PC-9 (cell line): ENCODE measurements around the gene MICAL3.

ENCODE experiments used
- EZH2 ChIP-seq: fragments of 200-600 bp; sonication (generic); IDR thresholded peaks from 2 replicates; pipeline ENCODE4 v1.8.0; 2017; ENCODE audit warnings: antibody characterized with exemption, low read depth
- TF ChIP-seq, protein P1 (sequence below): fragments of 200-600 bp; sonication (generic); conservative IDR thresholded peaks from 2 replicates; pipeline ENCODE4 v1.6.1; 2017; ENCODE audit warnings: mixed run types, antibody characterized with exemption, mild to moderate bottlenecking, moderate library complexity

DNA sequence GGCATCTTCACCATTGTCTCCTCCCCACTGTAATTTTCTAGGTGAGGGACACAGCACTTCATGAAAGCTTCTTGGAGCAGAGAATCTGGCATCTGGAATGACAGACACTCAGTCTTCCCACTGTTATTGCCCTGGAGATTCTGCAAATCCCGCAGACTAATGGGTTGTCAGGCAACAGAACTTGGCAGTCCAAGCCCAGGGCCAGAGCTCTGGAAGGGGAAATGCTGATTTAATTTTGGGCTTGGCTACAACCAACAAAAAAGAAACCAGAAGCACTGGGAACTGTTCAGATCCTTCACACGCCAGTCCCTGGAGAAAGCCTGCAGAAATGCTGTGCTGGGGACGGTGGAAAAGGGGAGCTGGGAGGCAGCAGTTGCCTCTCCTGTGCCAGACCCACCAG lies 178.6 kb downstream of the MICAL3 start:
- TF ChIP-seq, protein P1, sequence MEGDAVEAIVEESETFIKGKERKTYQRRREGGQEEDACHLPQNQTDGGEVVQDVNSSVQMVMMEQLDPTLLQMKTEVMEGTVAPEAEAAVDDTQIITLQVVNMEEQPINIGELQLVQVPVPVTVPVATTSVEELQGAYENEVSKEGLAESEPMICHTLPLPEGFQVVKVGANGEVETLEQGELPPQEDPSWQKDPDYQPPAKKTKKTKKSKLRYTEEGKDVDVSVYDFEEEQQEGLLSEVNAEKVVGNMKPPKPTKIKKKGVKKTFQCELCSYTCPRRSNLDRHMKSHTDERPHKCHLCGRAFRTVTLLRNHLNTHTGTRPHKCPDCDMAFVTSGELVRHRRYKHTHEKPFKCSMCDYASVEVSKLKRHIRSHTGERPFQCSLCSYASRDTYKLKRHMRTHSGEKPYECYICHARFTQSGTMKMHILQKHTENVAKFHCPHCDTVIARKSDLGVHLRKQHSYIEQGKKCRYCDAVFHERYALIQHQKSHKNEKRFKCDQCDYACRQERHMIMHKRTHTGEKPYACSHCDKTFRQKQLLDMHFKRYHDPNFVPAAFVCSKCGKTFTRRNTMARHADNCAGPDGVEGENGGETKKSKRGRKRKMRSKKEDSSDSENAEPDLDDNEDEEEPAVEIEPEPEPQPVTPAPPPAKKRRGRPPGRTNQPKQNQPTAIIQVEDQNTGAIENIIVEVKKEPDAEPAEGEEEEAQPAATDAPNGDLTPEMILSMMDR = no peak
- TF ChIP-seq EZH2 = no peak
